GM12874 (cell line): Measurements from ENCODE around the gene IKZF3.

Source experiments
- CTCF ChIP-seq: IDR thresholded peaks from 2 replicates; pipeline ENCODE4 v1.5.1; 2011; ENCODE audit warnings: low read depth, mild to moderate bottlenecking, control low read depth, low read length, moderate library complexity; ENCODE audit not compliant: insufficient read depth

The IKZF3 gene

GRCh38 chr17:39889200-39889599 is 25.1 kb upstream of the IKZF3 start:
- no peak for TF ChIP-seq CTCF

GRCh38 chr17:39887078-39887477 is 23.0 kb upstream of the IKZF3 start:
- no peak for TF ChIP-seq CTCF

GRCh38 chr17:39872751-39873150 is 8.6 kb upstream of the IKZF3 start:
- TF ChIP-seq CTCF = no peak

- TF ChIP-seq CTCF = no peak
These were observed 7.7 kb upstream of the IKZF3 start for GRCh38 chr17:39871801-39872200.

GRCh38 chr17:39870776-39871175 is 6.7 kb upstream of the IKZF3 start:
- no peak for TF ChIP-seq CTCF

- no peak for TF ChIP-seq CTCF
These were observed 4.4 kb upstream of the IKZF3 start for GRCh38 chr17:39868554-39868942.

GRCh38 chr17:39867880-39868553 is 3.9 kb upstream of the IKZF3 start, which contains the start of gene ZPBP2:
TSS of gene ZPBP2 (plus strand) at chr17:39868202. CDS start at chr17:39868355, 153 bp downstream.
- TF ChIP-seq CTCF = no peak
